8988T (cell line): ENCODE results near the gene CD40.

ENCODE experiments used
- DNase-seq: peaks from one replicate; pipeline ENCODE4 v3.0.0; 2011

CD40 gene

GRCh38 chr20:46123482-46124245 lies 5.5 kb downstream of the CD40 start:
- no peak for DNase-seq

- no peak for DNase-seq
Observed at GRCh38 chr20:46126440-46127056, 8.4 kb downstream of the CD40 start.

- DNase-seq, result no peak
Observed at GRCh38 chr20:46127396-46128010, 9.4 kb downstream of the CD40 start.

GRCh38 chr20:46128310-46129151 lies 10.4 kb downstream of the CD40 start:
- DNase-seq, result peak; percentile 69

- no peak for DNase-seq
Observed at GRCh38 chr20:46129955-46130481, 11.9 kb downstream of the CD40 start.

- no peak for DNase-seq
Observed at GRCh38 chr20:46130534-46130933, 12.4 kb downstream of the CD40 start.

GRCh38 chr20:46131396-46131795 lies 13.3 kb downstream of the CD40 start:
- DNase-seq, result no peak

GRCh38 chr20:46132705-46133120 lies 14.6 kb downstream of the CD40 start:
- peak; percentile 86 for DNase-seq

- no peak for DNase-seq
Observed at GRCh38 chr20:46133886-46134654, 16.0 kb downstream of the CD40 start.

- DNase-seq, result no peak
Observed at GRCh38 chr20:46134716-46135115, 16.6 kb downstream of the CD40 start.

- no peak for DNase-seq
Observed at GRCh38 chr20:46135856-46136633, 17.9 kb downstream of the CD40 start.

GRCh38 chr20:46137816-46138215 lies 19.7 kb downstream of the CD40 start:
- DNase-seq, result no peak

GRCh38 chr20:46139266-46139889 lies 21.3 kb downstream of the CD40 start:
- no peak for DNase-seq

- DNase-seq, result no peak
Observed at GRCh38 chr20:46139908-46140482, 21.9 kb downstream of the CD40 start.

GRCh38 chr20:46142124-46142523 lies 24.0 kb downstream of the CD40 start:
- no peak for DNase-seq

GRCh38 chr20:46144432-46145025 lies 26.4 kb downstream of the CD40 start:
- DNase-seq, result no peak

GRCh38 chr20:46145713-46146112 lies 27.6 kb downstream of the CD40 start:
- DNase-seq, result no peak

- no peak for DNase-seq
Observed at GRCh38 chr20:46148313-46149208, 30.4 kb downstream of the CD40 start.

GRCh38 chr20:46150943-46151342 lies 32.8 kb downstream of the CD40 start:
- no peak for DNase-seq
